Nephron progenitor cell (in vitro differentiated cells): ENCODE data around the gene KTN1.

ENCODE experiments used
- DNase-seq: peaks from one replicate; pipeline ENCODE4 v3.0.0; 2021
- H3K27ac Mint-ChIP-seq: 2 replicates; pipeline ENCODE4 v1.8.0; 2021; ENCODE audit warnings: mild to moderate bottlenecking, moderate library complexity, mixed read lengths
- H3K27me3 Mint-ChIP-seq: 2 replicates; pipeline ENCODE4 v1.8.0; 2021; ENCODE audit warnings: mild to moderate bottlenecking, low read depth, mixed read lengths; ENCODE audit not compliant: poor library complexity
- H3K36me3 Mint-ChIP-seq: 2 replicates; pipeline ENCODE4 v1.8.0; 2021; ENCODE audit warnings: low read depth, mixed read lengths
- H3K4me1 Mint-ChIP-seq: 2 replicates; pipeline ENCODE4 v1.8.0; 2021; ENCODE audit warnings: mixed read lengths
- H3K4me3 Mint-ChIP-seq: 2 replicates; pipeline ENCODE4 v1.8.0; 2021; ENCODE audit warnings: mild to moderate bottlenecking, moderate library complexity, mixed read lengths
- H3K9me3 Mint-ChIP-seq: 2 replicates; pipeline ENCODE4 v1.8.0; 2021; ENCODE audit warnings: mild to moderate bottlenecking, moderate library complexity, mixed read lengths
- CTCF ChIP-seq: fragments of 200-600 bp; sonication (generic); IDR thresholded peaks from 2 replicates; pipeline ENCODE4 v1.5.0; 2021; ENCODE audit warnings: antibody characterized with exemption

KTN1 gene

GRCh38 chr14:55733599-55733998 lies 153.6 kb downstream of the KTN1 start:
- Mint-ChIP-seq H3K27me3 (no peaks in the 10 kb centered on the region), H3K4me3 (no peak overlapping the region), H3K27ac (peak overlapping the region; percentile 29), H3K9me3 (peaks cover 13% of the 10 kb centered on the region), H3K4me1 (peaks cover 15% of the 10 kb centered on the region), H3K36me3 (peaks cover 4% of the 10 kb centered on the region)
- DNase-seq, result no peak
- no peak for TF ChIP-seq CTCF
